ENCODE data around the gene CLIC4.

- TF ChIP-seq CTCF (conservative IDR thresholded peaks at IDR 0.05; ENCODE audit: low read depth in 2 of 2) (no peak), REST (IDR thresholded peaks at IDR 0.05; ENCODE audit: unreplicated experiment) (no peak), CREB1 (CRISPR knock-in tag; IDR thresholded peaks at IDR 0.05; ENCODE audit: low read depth) (no peak), EZH2 (IDR thresholded peaks at IDR 0.05; ENCODE audit: low read depth, unreplicated experiment) (no peak), ZNF114 (CRISPR knock-in tag; IDR thresholded peaks at IDR 0.05) (no peak), JUNB (IDR thresholded peaks at IDR 0.05; ENCODE audit: unreplicated experiment) (no peak), ETS1 (IDR thresholded peaks at IDR 0.05) (no peak), EZH2phosphoT487 (IDR thresholded peaks at IDR 0.05; ENCODE audit: unreplicated experiment) (no peak), POLR2AphosphoS5 (IDR thresholded peaks at IDR 0.05; ENCODE audit: low read depth) (no peak), STAT1 (IDR thresholded peaks at IDR 0.05; ENCODE audit: unreplicated experiment) (no peak)
Measured at GRCh38 chr1:24762133-24762676, 17.0 kb downstream of the CLIC4 start.

Data from GM23338 (cell line).